CD4-positive, alpha-beta T cell treated with Interleukin-10 for 1 hour (primary cell): Measurements from ENCODE around the gene SOX10.

ENCODE experiments used
- DNase-seq: peaks from one replicate; pipeline ENCODE4 v3.0.0-alpha.2; 2020

The SOX10 gene

GRCh38 chr22:38016182-38017151, 32.1 kb upstream of the SOX10 start:
- DNase-seq: no peak

- DNase-seq: no peak
These were observed 29.7 kb upstream of the SOX10 start for GRCh38 chr22:38014083-38014482.

DNA sequence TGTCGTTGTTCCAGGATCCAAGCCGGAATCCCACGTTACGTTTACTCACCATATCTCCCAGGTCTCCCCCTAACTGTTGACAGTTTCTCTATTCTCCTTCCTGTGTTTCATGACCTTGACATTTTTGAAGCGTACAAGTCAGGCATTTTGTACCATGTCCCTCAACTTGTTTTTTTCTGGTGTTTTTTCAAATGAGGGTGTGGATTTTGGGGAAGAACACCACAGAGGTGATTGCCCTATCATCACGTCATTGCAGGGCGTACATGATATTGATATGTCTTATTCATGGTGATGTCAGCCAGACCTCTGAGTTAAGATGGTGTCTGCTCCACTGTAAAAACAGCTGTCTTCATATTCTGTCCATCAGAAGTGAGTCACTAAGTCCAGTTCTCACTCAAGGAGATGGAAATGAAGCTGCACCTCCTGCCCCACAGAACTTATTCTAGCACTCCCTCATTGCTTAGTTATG, 28.3 kb upstream of the SOX10 start:
- no peak for DNase-seq

GRCh38 chr22:38009000-38009806, 24.8 kb upstream of the SOX10 start:
- no peak for DNase-seq

DNA sequence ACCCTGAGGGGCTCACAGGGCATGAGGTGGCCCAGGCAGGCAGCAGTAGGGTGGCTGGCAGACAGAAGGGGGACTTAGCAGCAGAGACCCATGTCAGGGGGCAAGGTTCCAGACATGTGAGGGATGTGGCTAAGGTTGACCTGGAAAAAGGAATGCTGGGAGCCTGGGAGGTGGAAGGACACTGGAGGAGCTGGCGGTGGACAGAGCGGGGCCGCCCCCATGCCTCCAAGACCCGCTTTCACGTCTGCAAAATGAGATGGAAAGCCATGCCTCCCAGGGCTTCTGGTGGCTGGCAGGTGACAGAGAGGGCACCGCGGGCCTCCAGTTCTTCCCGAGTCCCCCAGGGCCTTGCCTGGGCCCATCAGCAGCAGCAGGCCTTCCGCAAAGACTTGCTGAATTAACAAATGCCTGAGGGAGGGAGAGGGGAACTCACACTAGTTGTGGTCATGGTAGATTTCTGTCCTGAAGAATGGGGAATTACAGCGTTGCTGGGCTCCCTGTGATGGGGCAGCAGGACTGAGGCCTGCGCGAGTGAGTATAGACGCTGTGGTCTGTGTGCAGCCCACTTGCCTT, 23.1 kb upstream of the SOX10 start:
- no peak for DNase-seq

DNA sequence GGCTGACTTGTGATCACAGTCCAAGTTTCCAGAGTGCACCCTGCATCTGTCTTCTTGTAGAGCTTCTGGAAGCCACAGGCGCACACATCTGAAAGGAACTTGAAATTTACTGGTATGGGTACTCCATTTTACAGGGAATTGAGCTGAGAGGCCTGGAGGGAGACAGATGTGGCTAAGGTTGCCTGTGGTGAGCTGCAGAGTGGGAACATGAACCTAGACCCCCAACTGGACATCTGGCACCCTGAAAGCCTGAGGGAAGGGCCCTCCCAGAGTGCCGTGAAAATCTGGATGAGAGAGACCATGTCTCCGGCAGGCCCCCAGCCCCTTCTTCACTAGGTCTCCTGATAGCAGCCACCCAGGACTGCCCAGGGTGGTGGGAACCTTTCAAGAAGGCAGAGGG, 22.6 kb upstream of the SOX10 start:
- DNase-seq: no peak

GRCh38 chr22:38005943-38006342, 21.6 kb upstream of the SOX10 start:
- no peak for DNase-seq

DNA sequence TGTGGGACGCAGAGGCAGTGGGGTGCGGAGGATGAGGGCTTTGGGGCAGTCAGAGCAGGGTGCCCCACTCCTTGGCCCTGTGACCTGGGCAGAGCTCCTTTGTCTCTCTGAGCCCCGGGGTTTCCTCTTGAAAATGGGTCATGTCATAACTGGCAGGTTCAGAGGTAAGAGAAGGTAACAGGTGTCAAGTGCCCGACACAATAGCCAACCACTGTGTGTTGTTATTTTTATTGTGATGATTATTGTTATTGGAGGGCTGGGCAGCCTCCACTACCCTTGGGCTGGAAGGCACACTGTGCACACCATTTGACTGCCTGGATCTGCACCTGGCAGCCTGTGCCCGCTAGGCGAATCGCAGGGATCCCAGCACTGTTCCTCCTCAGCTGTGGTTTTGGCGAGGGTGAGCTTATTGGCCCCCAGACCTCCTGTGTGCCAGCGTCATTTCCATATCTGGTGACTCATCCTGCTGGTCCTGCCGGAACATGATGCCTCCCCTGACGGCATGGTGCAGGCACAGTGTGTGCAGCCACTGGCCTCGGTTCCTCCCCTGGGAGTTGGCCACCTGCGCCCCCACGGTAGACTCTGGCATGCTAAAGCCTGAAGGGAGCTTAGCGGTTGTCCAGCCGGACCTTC, 15.4 kb upstream of the SOX10 start:
- peak; percentile 5 for DNase-seq

DNA sequence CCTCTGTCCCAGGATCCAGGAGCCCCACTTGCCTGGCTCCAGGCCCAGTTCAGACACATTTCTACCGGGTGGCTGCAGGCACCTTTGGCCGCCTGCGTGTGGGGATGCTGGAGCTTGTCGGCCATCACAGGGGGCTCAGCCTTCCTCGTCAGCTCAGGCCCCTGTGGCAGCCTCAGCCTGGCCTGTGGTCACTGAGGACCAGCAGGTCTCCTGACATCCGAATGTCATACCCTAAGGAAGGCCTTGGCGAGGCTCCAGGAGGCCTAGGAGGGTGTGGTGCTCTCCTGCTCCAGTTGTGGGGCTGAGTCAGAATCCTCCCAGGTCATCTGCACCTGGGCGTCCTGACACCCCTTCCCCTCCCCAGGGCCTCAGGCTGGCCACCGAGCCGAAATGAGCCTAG, 14.9 kb upstream of the SOX10 start:
- no peak for DNase-seq

DNA sequence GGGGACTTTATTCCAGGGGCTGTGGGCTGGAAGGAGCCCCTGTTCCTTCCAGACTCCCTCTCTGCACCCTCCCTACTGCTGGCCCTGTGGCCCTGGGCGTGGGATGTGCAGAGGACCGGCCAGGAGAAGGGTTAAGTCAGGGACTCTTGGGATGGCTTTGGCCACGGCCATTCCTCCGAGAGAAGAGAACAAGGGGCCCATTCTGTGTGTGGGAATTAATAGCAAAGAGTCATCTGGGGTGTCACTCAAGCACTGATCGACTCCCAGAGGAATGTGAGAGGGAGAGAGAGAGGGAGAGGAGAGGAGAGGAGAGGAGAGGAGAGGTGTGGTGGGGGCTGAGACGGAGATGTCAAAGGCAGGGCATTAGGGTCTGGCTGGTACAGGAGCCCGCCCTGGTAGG, 14.2 kb upstream of the SOX10 start:
- DNase-seq: no peak

DNA sequence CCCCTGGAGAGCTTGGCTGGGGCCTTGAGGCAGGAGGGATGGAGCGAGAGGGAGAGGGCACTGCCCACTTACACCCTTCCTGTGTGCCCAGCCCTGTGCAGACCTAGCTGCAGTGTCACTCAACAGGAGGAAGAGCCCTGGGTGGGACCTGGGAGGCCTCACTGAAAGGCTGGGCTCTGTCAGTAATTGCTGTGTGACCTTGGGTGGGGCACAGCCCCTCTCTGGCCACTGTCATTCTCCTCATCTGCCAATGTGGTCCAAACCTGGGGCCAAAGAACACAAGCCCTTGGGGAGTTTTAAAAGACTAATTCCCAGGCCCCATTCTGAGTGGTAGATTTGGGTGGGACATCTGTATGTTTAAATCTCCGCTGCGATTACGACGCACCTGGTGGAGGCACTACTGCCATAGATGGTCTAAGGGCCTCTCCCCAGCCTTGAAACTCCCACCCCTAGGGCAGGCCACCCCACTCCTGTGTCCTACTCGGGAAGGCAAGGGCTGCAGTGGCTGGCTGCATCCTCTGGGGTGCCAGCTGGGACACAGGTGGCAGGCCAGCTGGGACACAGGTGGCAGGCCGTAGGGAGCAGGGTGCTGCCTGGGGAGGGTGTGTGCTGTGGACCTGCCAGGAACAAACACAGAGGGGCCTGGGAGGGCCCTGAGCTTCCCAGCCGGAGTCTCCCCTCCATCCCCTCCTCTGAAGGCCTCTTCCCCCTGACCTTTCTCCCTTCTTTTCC, 12.3 kb upstream of the SOX10 start:
- DNase-seq: no peak

- DNase-seq: peak; percentile 18
These were observed 11.7 kb upstream of the SOX10 start for GRCh38 chr22:37996079-37996478.

GRCh38 chr22:37995460-37995859, 11.1 kb upstream of the SOX10 start:
- DNase-seq: no peak

DNA sequence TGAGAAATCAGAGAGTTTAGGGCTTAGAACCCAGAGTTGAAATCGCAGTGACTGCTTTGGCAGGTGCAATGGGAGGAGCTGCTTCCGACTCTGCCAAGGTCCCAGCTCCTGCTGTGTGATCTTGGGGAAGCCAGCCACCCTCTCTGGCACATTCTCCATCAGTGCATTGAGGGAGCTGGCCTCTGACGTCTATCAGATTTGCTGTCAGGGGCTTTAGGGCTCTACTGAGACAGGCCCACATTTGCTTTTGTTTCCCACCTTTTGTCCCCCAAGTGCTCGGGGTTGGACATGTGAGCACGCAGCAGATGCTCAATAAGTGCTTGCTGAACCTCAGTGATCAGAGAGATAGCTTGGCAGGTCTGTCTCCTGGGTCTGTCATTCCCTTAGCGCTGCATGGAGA, 10.6 kb upstream of the SOX10 start:
- DNase-seq: no peak

DNA sequence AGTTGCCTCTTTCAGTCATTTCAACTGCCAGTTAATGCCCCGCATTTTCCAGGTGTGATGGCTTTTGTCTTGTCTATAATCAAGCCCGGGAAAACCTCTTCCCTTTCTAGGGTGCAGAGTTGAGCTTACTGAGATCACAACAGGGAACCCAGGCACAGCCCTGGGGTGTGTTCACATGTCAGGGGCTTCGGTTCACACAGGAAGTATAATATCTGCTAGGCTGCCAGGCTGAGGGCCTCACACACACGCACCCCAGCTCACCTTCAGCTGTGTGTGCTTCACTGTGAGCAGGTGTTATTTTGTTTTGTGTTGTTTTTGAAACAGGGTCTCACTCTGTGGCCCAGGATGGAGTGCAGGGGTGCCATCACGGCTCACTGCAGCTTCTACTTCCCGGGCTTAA, 9.7 kb upstream of the SOX10 start:
- peak; percentile 45 for DNase-seq

- DNase-seq: no peak
These were observed 7.5 kb upstream of the SOX10 start for GRCh38 chr22:37991731-37992442.

- no peak for DNase-seq
These were observed 6.5 kb upstream of the SOX10 start for GRCh38 chr22:37990862-37991261.

GRCh38 chr22:37990301-37990700, 5.9 kb upstream of the SOX10 start:
- no peak for DNase-seq

DNA sequence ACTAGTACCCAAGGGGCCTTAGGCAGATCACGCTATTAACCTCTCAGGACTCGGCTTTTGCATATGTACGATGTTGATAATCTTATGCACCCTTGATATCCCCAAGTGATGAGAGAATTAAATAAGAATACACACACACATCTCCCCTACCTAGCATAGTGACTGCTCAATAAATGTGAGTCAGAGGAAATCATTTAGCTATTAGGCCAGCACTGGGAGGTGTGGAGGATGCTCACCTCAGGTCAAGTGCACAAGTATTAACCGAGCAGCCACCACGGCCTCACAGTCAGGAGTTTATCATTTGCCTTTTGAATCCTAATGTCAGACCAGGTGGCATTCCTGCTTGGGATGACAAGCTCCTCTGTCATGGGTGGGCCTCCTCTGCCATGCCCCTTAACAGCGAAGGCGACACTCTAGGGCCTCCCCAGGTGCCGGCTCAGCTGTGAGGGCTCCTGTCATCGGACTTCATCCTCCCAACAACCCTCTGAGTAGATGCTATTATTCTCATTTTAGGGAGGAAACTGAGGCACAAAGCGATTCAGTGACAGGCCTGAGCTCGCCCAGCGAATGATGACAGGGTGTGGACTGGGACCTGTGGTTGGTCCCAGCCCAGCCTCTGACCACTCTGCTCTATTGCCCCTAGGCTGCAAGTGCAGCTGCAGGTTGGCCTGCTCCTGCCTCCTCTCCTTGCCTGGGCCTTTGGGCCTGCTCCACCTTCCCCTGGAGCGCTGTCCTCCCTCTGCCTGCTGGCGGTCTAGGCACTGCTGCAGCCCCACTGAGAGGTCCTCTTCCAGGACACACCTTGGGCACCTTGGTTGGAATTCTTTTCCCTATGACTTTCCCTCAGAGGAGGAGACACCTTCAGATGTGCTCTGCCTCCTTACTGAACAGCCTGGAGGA, 5.0 kb upstream of the SOX10 start:
- DNase-seq: no peak

DNA sequence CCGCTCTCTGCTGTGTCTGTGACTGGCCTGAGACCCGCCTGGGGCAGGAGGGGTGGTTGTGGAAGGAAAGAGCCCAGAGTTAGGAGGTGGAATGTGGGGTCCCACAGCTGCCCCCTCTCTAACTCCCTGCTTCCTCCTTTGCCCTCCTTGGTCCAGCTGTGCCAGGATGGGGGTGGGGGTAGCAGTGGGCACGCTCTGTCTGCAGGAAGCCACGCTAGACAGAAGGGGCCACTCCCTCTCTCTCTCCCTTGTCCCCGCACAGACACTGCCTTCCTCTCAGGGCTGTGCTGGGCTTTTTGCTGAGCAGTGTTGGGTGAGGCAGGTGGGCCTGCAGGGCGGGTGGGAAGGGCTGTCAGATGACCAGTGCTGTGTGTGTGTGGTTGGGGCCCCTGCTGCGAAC, 2.0 kb upstream of the SOX10 start:
- no peak for DNase-seq
